CD4-positive, alpha-beta memory T cell (primary cell): Measurements from ENCODE around the gene ZNF138. TPM values are rescaled to one million over a fixed set of nuclear protein-coding genes. Genes with fewer than 3 reads are reported as not detected.

Experiments
- CTCF ChIA-PET: fragments of 350-600 bp; sonication (Branson Sonifier 250); formaldehyde crosslinking; loops from one replicate; lab custom pipeline; 2021; ENCODE audit warnings: inconsistent platforms; ENCODE audit not compliant: partially characterized antibody; lab: Charles Lee
- POLR2A ChIA-PET: fragments of 350-600 bp; sonication (Branson Sonifier 250); formaldehyde crosslinking; loops from one replicate; lab custom pipeline; 2021; ENCODE audit not compliant: partially characterized antibody; lab: Charles Lee
- DNase-seq, 5 donors: peaks; one replicate each; pipeline versions ENCODE4 v3.0.0 to v3.0.0-alpha.2; 2020 to 2022; ENCODE audit warnings: mixed read lengths in 1 of 5
- H3K27ac ChIP-seq: one replicate; pipeline ENCODE4 v1.7.0; 2013; ENCODE audit warnings: low read depth, low read length
- H3K27me3 ChIP-seq: 2 replicates; pipeline ENCODE4 v1.7.0; 2013; ENCODE audit warnings: mild to moderate bottlenecking, low read length, moderate library complexity; ENCODE audit not compliant: insufficient read depth
- H3K36me3 ChIP-seq: 2 replicates; pipeline ENCODE4 v1.7.0; 2013; ENCODE audit warnings: mild to moderate bottlenecking, low read length, moderate library complexity; ENCODE audit not compliant: insufficient read depth
- H3K4me1 ChIP-seq: 2 replicates; pipeline ENCODE4 v1.7.0; 2013; ENCODE audit warnings: mild to moderate bottlenecking, low read length, moderate library complexity; ENCODE audit not compliant: insufficient read depth
- H3K4me3 ChIP-seq, 2 donors: one replicate each; pipeline ENCODE4 v1.7.0; 2013; ENCODE audit warnings: low read length in 2 of 2, mild to moderate bottlenecking in 1 of 2
- H3K9me3 ChIP-seq, 2 donors: one replicate each; pipeline ENCODE4 v1.7.0; 2013; ENCODE audit warnings: low read length in 2 of 2, control low read depth in 1 of 2; ENCODE audit not compliant: control insufficient read depth in 1 of 2
- H3K27ac Mint-ChIP-seq, 7 donors: one replicate each; pipeline ENCODE4 v1.8.0; 2020 to 2021; ENCODE audit warnings: mixed read lengths in 7 of 7, mild to moderate bottlenecking in 6 of 7, inconsistent platforms in 3 of 7, moderate library complexity in 3 of 7
- H3K27me3 Mint-ChIP-seq, 2 donors: one replicate each; pipeline ENCODE4 v1.8.0; 2020 to 2021; ENCODE audit warnings: mixed read lengths in 2 of 2
- H3K36me3 Mint-ChIP-seq, 2 donors: one replicate each; pipeline ENCODE4 v1.8.0; 2020 to 2021; ENCODE audit warnings: mixed read lengths in 2 of 2, inconsistent platforms in 1 of 2, mild to moderate bottlenecking in 1 of 2
- H3K4me1 Mint-ChIP-seq, 4 donors: one replicate each; pipeline ENCODE4 v1.8.0; 2020 to 2021; ENCODE audit warnings: mixed read lengths in 4 of 4, mild to moderate bottlenecking in 1 of 4
- H3K4me3 Mint-ChIP-seq, 8 donors: one replicate each; pipeline ENCODE4 v1.8.0; 2020 to 2021; ENCODE audit warnings: mixed read lengths in 8 of 8, mild to moderate bottlenecking in 7 of 8, moderate library complexity in 6 of 8, inconsistent platforms in 3 of 8
- H3K9me3 Mint-ChIP-seq, 8 donors: one replicate each; pipeline ENCODE4 v1.8.0; 2020 to 2021; ENCODE audit warnings: mixed read lengths in 8 of 8, mild to moderate bottlenecking in 5 of 8, inconsistent platforms in 3 of 8, moderate library complexity in 1 of 8
- intact Hi-C: fragments of 100-400 bp; cut with micrococcal nuclease; formaldehyde crosslinking; loops from one replicate; pipeline ENCODE4 v1.15.1; 2023
- polyA plus RNA-seq, 2 donors: library from polyadenylated mRNA; unstranded; fragments of 300-500 nt; fragmentation: Illumina TruSeq; gene quantifications; one replicate each; pipeline ENCODE4 v1.2.3, GENCODE V29; 2021
- total RNA-seq, 2 experiments: library from RNA; stranded (reverse); gene quantifications; one replicate each; pipeline ENCODE4 v1.2.3, GENCODE V29; 2021

Gene ZNF138
- total and polyA plus RNA-seq, 4 experiments from 2014 or later: 12.1 to 15.3 (median 13.9) TPM

DNA sequence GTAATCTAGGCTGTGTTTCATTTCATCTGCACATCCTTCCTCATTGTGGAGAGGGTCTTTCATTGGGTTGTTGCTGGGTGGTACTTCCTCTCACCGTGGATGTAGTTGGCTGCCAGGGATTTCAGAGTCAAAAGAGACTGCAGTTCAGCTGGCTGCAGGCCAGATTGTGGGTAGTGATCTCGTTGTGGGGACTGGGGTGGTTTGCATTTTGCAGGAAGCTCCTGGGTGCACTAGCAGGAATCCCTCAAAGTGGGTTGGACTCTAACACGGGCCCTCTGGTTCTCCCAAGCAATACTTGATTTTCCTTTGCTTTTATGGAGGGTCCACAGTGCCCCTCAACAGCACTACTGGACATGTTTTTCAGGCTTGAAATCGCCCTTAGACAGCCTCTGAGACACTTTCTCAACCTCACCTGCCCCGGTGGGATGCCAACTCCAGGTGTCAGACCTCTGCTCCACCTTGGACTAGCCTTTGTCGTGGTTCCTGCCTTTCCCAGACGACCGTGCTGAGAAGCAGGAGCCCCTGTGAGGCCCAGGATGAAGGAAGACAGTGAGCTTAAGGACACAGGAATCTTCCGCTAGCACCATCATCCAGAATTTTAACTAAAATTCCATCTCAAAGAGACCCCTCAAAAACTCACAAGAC lies 85.0 kb downstream of the ZNF138 start:
- H3K4me3 ChIP-seq: no peak overlapping the region
- intact Hi-C loops: no loop called here
- no peak for DNase-seq
- H3K36me3 Mint-ChIP-seq: no peaks in the 10 kb centered on the region
- POLR2A ChIA-PET: no interaction called here
- H3K27me3 Mint-ChIP-seq: peaks cover 29 to 44% of the 10 kb centered on the region in 2 donors
- H3K27ac ChIP-seq: no peak overlapping the region
- H3K36me3 ChIP-seq: no peaks in the 10 kb centered on the region
- H3K9me3 ChIP-seq: no peaks in the 10 kb centered on the region
- CTCF ChIA-PET: no interaction called here
- H3K4me1 ChIP-seq: peaks cover 5% of the 10 kb centered on the region
- H3K27me3 ChIP-seq: no peaks in the 10 kb centered on the region
- H3K9me3 Mint-ChIP-seq: peaks cover 0 to 9% (median under 1%) of the 10 kb centered on the region in 8 donors
- H3K4me1 Mint-ChIP-seq: peaks cover 2 to 37% (median 15%) of the 10 kb centered on the region in 4 donors
- H3K27ac Mint-ChIP-seq: peak overlapping the region in 1 of 7 donors; percentile 58
- H3K4me3 Mint-ChIP-seq: peak overlapping the region in 1 of 8 donors; percentile 45

DNA sequence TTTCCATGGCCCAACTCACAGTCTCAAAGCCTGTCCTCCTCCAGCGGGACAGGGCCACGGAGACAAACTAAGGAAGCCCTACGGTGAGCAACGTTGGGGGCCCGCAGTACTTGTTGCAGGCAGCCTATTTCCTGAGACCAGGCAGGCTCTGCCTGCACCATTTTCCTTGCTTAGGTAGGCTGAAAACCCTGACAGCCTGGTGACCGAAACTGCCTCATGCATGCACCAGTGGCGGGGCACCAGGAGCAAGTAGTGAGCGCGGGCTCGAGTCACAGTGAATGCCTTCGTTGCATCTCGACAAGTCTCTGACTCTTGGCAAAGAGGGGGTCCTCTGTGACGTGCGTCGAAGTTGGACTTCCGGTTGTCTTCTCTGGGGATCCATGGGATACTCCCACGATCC lies 85.6 kb downstream of the ZNF138 start:
- Histone ChIP-seq H3K4me1 (peaks cover 5% of the 10 kb centered on the region), H3K9me3 (no peaks in the 10 kb centered on the region), H3K27me3 (no peaks in the 10 kb centered on the region), H3K36me3 (no peaks in the 10 kb centered on the region), H3K4me3 (no peak overlapping the region), H3K27ac (no peak overlapping the region)
- ChIA-PET POLR2A (no interaction called here), CTCF (no interaction called here)
- H3K36me3 Mint-ChIP-seq: no peaks in the 10 kb centered on the region
- intact Hi-C loops: no loop called here
- peaks cover 0 to 9% (median under 1%) of the 10 kb centered on the region in 8 donors for H3K9me3 Mint-ChIP-seq
- H3K4me1 Mint-ChIP-seq: peaks cover 2 to 37% (median 15%) of the 10 kb centered on the region in 4 donors
- no peak for DNase-seq
- H3K27ac Mint-ChIP-seq: no peak overlapping the region
- H3K4me3 Mint-ChIP-seq: no peak overlapping the region
- H3K27me3 Mint-ChIP-seq: peaks cover 34 to 48% of the 10 kb centered on the region in 2 donors

DNA sequence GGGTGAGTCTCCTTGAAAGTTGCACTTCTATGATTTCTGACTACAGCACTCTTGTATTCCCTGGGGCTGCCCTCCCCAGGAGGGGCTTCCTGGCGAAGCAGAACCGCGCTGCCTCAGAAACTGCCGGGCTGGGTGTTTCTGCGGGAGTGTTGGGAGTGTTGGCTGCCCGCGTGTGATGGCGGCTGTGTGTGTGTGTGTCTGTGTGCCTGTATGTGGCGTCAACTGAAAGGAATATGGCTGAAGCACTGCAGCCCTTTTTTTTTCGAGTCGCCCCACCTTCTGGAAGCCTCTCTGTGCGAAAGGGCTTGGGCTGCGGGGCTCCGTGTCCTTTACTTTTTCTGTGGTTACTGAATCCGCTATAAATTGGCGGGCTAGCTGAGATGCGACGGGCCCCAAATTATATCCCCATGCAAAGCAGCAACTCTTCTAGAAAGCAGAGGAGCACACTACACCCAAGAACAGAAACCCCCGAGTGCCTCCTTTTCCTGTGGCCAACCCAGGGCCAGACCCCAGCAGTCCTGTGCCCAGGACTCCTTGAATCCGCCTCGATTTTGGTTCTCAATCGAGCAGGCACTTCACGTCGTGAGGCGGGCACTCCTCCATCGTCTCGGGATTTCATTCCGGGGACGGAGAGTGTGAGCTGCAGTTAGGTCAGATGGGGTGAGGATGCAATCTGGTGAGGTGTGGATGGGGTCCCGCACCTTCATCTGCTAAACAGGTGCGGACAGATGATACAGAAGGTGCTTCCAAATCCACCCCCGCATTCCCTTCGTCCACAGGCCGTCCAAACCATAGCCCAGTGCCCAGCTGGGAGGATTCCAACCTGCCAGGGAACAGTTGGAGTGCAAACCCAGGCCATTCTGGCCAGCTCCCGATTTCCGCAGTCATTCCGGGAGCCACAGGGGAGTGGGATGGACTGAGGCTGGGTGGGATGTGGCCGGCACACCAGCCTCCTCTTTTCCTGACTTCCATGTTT lies 86.4 kb downstream of the ZNF138 start:
- no peaks in the 10 kb centered on the region for H3K36me3 ChIP-seq
- H3K27me3 ChIP-seq: no peaks in the 10 kb centered on the region
- no peaks in the 10 kb centered on the region for H3K9me3 ChIP-seq
- intact Hi-C loops: no loop called here
- Mint-ChIP-seq H3K4me3 (no peak overlapping the region), H3K4me1 (peaks cover 2 to 37% (median 15%) of the 10 kb centered on the region in 4 donors), H3K27me3 (peaks cover 38 to 50% of the 10 kb centered on the region in 2 donors), H3K9me3 (peaks cover 0 to 9% (median under 1%) of the 10 kb centered on the region in 8 donors), H3K27ac (no peak overlapping the region), H3K36me3 (no peaks in the 10 kb centered on the region)
- no peak overlapping the region for H3K27ac ChIP-seq
- no peak for DNase-seq
- POLR2A ChIA-PET: no interaction called here
- peaks cover 5% of the 10 kb centered on the region for H3K4me1 ChIP-seq
- CTCF ChIA-PET: no interaction called here
- H3K4me3 ChIP-seq: no peak overlapping the region

DNA sequence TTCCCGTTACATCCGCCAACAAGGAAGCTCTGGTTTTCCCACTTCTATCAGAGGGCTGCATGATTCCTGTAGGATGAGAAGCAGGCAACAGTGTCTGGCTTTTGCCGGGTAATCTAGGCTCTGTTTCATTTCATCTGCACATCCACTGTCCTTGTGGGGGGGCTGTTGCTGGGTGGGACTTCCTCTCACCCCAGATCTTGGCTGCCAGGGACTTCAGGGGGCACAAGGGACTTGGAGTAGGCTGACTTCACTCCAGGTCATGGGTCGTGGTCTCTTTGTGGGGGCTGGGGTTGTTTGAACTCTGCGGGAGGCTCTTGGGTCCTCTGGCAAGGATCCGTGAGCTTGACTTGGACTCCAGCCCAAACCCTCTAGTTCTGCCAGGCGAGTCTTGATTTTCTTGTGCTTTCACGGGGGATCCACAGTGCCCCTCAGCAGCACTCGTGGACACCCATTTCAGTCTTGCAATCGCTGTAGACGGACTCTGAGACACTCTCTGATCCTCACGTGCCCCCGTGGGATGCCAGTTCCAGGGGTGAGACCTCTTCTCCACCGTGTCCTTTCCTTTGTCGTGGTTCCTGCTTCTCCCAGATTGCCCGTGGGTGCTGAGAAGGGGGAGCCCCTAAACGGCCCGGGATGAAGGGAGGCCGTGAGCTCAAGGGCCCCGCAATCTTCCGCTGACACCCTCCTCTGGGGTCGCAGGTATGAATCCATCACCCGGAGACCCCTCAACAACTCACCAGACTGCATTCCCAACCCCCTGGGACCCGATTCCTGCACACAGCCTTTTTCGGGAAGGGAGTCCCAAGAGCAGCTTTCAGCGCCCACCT lies 87.4 kb downstream of the ZNF138 start:
- peak overlapping the region in 2 of 8 donors; percentile 8 to 25 for H3K4me3 Mint-ChIP-seq

DNA sequence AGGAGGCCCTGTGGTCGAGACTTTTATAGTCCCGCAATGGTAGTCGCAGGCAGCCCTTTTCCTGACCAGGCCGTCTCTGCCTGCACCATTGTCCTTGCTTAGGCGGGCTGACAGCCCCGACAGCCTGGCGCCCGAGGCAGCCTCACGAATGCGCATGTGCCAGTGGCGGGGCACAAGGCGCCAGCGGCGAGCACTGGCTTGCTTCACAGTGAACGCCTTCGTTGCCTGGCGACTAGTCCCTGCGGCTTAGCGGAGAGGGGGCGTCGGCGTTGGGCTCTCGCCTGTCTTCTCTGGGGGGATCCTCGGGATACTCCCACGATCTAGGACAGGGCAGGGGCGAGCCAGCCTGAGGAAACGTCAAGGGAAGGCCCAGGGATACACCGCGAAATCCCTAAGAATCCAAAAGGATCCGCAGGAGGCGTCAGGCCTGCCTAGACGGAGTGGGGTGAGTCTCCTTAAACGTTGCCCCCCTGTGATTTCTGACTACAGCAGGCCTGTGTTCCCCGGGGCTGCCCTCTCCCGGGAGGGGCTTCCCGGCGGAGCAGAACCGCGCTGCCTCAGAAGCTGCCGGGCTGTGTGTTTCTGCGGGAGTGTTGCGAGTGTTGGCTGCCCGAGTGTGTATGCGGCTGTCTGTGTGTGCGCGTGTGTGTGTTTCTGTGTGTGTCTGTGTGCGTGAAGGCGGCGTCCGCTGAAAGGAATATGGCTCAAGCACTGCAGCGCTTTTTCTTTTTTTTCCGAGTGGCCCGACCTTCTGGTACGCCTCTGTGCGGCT lies 88.3 kb downstream of the ZNF138 start:
- Histone ChIP-seq H3K4me3 (no peak overlapping the region), H3K27ac (no peak overlapping the region), H3K4me1 (no peaks in the 10 kb centered on the region), H3K36me3 (no peaks in the 10 kb centered on the region), H3K27me3 (no peaks in the 10 kb centered on the region), H3K9me3 (no peaks in the 10 kb centered on the region)
- Mint-ChIP-seq H3K4me1 (peaks cover 2 to 39% (median 12%) of the 10 kb centered on the region in 4 donors), H3K27ac (peak overlapping the region in 1 of 7 donors; percentile 53), H3K9me3 (peaks cover 0 to 9% (median under 1%) of the 10 kb centered on the region in 8 donors), H3K4me3 (peak overlapping the region; percentile 55 to 79 (median 68)), H3K27me3 (peaks cover 45 to 57% of the 10 kb centered on the region in 2 donors), H3K36me3 (no peaks in the 10 kb centered on the region)
- DNase-seq: peak in 1 of 5 donors; percentile 14
- ChIA-PET CTCF (no interaction called here), POLR2A (no interaction called here)
- intact Hi-C loops: no loop called here

More for the DNA sequence above, 87.4 kb downstream of the ZNF138 start:
- Mint-ChIP-seq H3K27me3 (peaks cover 41 to 60% of the 10 kb centered on the region in 2 donors), H3K4me1 (peaks cover 2 to 40% (median 17%) of the 10 kb centered on the region in 4 donors), H3K36me3 (no peaks in the 10 kb centered on the region), H3K9me3 (peaks cover 0 to 9% (median under 1%) of the 10 kb centered on the region in 8 donors), H3K27ac (no peak overlapping the region)
- Histone ChIP-seq H3K27ac (no peak overlapping the region), H3K27me3 (no peaks in the 10 kb centered on the region), H3K9me3 (no peaks in the 10 kb centered on the region), H3K36me3 (no peaks in the 10 kb centered on the region), H3K4me3 (no peak overlapping the region), H3K4me1 (peaks cover 5% of the 10 kb centered on the region)
- no peak for DNase-seq
- ChIA-PET POLR2A (no interaction called here), CTCF (no interaction called here)
- intact Hi-C loops: no loop called here
